K562 (cell line): ENCODE data around the gene ZNF177. TPM values are rescaled to one million over a fixed set of nuclear protein-coding genes. Genes with fewer than 3 reads are reported as not detected.

Experiments
- BRF1 ChIP-seq: IDR thresholded peaks from 3 replicates; pipeline ENCODE4 v1.6.1; 2011; ENCODE audit warnings: borderline replicate concordance, mild to moderate bottlenecking; ENCODE audit not compliant: insufficient read length; ENCODE audit errors: extremely low read depth
- CEBPG ChIP-seq, 3 experiments: fragments of 200-800 bp in 1 of 3; sonication (Bioruptor generic) in 1 of 3; sonication (generic) in 1 of 3; formaldehyde crosslinking in 1 of 3; IDR thresholded peaks in 2 of 3; conservative IDR thresholded peaks in 1 of 3; 2 replicates each; pipeline versions ENCODE4 v1.6.1 to v1.8.0; 2016 to 2022; ENCODE audit warnings: missing compliant biosample characterization in 2 of 3, missing genetic modification characterization in 2 of 3, mild to moderate bottlenecking in 1 of 3, missing genetic modification reagents in 1 of 3
- CHD1 ChIP-seq: fragments of 200-600 bp; sonication (generic); IDR thresholded peaks from one replicate; pipeline ENCODE4 v1.6.1; 2012; ENCODE audit warnings: mild to moderate bottlenecking, moderate library complexity, low read length, inconsistent platforms
- HNRNPLL ChIP-seq: fragments of 200-400 bp; formaldehyde crosslinking; IDR thresholded peaks from 2 replicates; pipeline ENCODE4 v1.6.1; 2017; ENCODE audit warnings: low read length, low read depth, mild to moderate bottlenecking; ENCODE audit not compliant: poor library complexity, severe bottlenecking
- MTA3 ChIP-seq: fragments of 450-650 bp; formaldehyde crosslinking; IDR thresholded peaks from 2 replicates; pipeline ENCODE4 v1.6.1; 2017; ENCODE audit warnings: mild to moderate bottlenecking, borderline replicate concordance
- MYC ChIP-seq, 2 experiments: fragments of 250-450 bp in 1 of 2; sonication (Bioruptor Pico) in 1 of 2; IDR thresholded peaks; 2 replicates each; pipeline versions ENCODE4 v1.5.1 to v1.6.1; 2012 to 2021; ENCODE audit warnings: low read depth in 2 of 2, borderline replicate concordance in 1 of 2, improper control_type of control experiment in 1 of 2, low read length in 1 of 2, mild to moderate bottlenecking in 1 of 2, moderate library complexity in 1 of 2
- NCOA2 ChIP-seq, 2 experiments: fragments of 450-650 bp; IDR thresholded peaks; 2 replicates each; pipeline ENCODE4 v1.6.1; 2018; ENCODE audit warnings: mild to moderate bottlenecking in 2 of 2, moderate library complexity in 1 of 2; ENCODE audit not compliant: partially characterized antibody in 2 of 2
- NFIC ChIP-seq: fragments of 450-650 bp; IDR thresholded peaks from 2 replicates; pipeline ENCODE4 v1.6.1; 2017; ENCODE audit warnings: mild to moderate bottlenecking, inconsistent platforms
- RBM17 ChIP-seq: fragments of 200-400 bp; formaldehyde crosslinking; IDR thresholded peaks from 2 replicates; pipeline ENCODE4 v1.6.1; 2017; ENCODE audit warnings: low read depth, mild to moderate bottlenecking, low read length, borderline replicate concordance
- SOX6 ChIP-seq: fragments of 450-650 bp; IDR thresholded peaks from 2 replicates; pipeline ENCODE4 v1.6.1; 2014; ENCODE audit warnings: mild to moderate bottlenecking
- SREBF1 ChIP-seq: fragments of 150-350 bp; IDR thresholded peaks from 2 replicates; pipeline ENCODE4 v1.6.1; 2014; ENCODE audit warnings: antibody characterized with exemption, low read depth, low read length, borderline replicate concordance
- ZNF23 ChIP-seq: fragments of 250-450 bp; sonication (Bioruptor Pico); IDR thresholded peaks from 2 replicates; pipeline ENCODE4 v1.4.0; 2020; ENCODE audit warnings: mild to moderate bottlenecking
- polyA plus RNA-seq, 8 experiments: library from polyadenylated mRNA; depleted of rRNA in 4 of 8; stranded (reverse) in 5 of 8; unstranded in 3 of 8; fragments of >200 nt; fragmentation: Nextera tagmentation in 2 of 8; fragmentation: Illumina TruSeq in 1 of 8; extraction: Ambion mirVana in 2 of 8; extraction: Trizol in 1 of 8; gene quantifications; 2 replicates each; pipeline versions ENCODE4 v1.2.1 to v1.2.3, GENCODE V29; 2011 to 2014; ENCODE audit warnings: inconsistent platforms in 1 of 8, missing spikeins in 1 of 8
- total RNA-seq, 7 experiments: library from RNA; depleted of rRNA in 6 of 7; stranded (reverse); fragments of >200 nt in 6 of 7; fragmentation: Illumina TruSeq in 2 of 7; extraction: Trizol in 2 of 7; gene quantifications; 2 replicates each; pipeline versions ENCODE4 v1.2.1 to v1.2.3, GENCODE V29; 2011 to 2021; ENCODE audit warnings: low replicate concordance in 1 of 7
- TF ChIP-seq, protein P1 (sequence below): sonication (generic); formaldehyde crosslinking; IDR thresholded peaks from 2 replicates; pipeline ENCODE4 v1.8.1; 2023; ENCODE audit warnings: mild to moderate bottlenecking, missing genetic modification reagents, moderate library complexity
- TF ChIP-seq, protein P2 (sequence below): fragments of 450-650 bp; formaldehyde crosslinking; IDR thresholded peaks from 2 replicates; pipeline ENCODE4 v1.4.0; 2022; ENCODE audit warnings: mild to moderate bottlenecking, moderate library complexity
- TF ChIP-seq, protein P3 (sequence below), 2 experiments: IDR thresholded peaks; 2 replicates each; pipeline ENCODE4 v1.6.1; 2011; ENCODE audit warnings: borderline replicate concordance in 1 of 2, control low read depth in 1 of 2, low read depth in 1 of 2, low read length in 1 of 2, mild to moderate bottlenecking in 1 of 2, mixed read lengths in 1 of 2, moderate library complexity in 1 of 2; ENCODE audit not compliant: insufficient read depth in 1 of 2, insufficient read length in 1 of 2, poor library complexity in 1 of 2, severe bottlenecking in 1 of 2; ENCODE audit errors: extremely low read depth in 1 of 2

Gene ZNF177
- total and polyA plus RNA-seq, 9 of the 15 experiments (the other 6 are each of a cell fraction or from before 2014, with no cell fraction given), result 0.25 to 1.8 (median 1.1) TPM

DNA sequence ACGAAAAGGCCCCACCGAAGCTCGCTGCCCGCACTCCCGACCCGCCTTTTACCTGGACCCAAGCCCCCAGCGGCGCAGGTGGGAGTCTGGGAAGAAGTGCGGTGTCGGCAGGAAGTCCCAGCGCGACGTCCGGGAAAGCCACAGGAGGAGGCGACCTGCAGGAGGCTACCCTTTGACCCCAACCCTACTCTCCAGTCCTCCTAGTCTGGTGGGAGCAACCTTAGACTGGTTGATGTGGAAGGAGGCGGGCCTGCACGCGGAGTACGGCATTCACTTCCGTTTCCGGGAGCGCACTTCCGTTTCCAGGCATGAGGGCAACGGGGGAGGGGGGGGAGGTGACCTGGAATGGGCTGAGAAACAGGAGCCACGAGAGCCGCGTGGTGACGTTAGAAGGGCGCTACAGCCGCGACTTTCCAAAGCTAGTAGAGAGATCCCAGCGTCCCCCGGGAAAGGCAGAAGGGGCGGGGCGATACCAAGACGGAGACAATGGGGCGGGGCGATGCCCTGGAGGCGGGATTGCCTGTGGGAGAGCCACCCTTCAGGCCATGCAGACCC, 44.1 kb downstream of the ZNF177 start (continued):
- TF ChIP-seq, protein P1, sequence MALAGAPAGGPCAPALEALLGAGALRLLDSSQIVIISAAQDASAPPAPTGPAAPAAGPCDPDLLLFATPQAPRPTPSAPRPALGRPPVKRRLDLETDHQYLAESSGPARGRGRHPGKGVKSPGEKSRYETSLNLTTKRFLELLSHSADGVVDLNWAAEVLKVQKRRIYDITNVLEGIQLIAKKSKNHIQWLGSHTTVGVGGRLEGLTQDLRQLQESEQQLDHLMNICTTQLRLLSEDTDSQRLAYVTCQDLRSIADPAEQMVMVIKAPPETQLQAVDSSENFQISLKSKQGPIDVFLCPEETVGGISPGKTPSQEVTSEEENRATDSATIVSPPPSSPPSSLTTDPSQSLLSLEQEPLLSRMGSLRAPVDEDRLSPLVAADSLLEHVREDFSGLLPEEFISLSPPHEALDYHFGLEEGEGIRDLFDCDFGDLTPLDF, result no peak
- TF ChIP-seq NCOA2 (IDR thresholded peaks at IDR 0.05; ENCODE audit: partially characterized antibody in 2 of 2) (no peak), SREBF1 (no peak), ZNF23 (no peak), MYC (IDR thresholded peaks at IDR 0.05; ENCODE audit: low read depth, low read length) (peak; percentile 71), MYC (CRISPR knock-in tag; IDR thresholded peaks at IDR 0.05; ENCODE audit: borderline replicate concordance, low read depth) (no peak), CHD1 (no peak), HNRNPLL (no peak), MTA3 (0 out of 2 replicates have a peak, but pooled peaks have one; percentile 40), RBM17 (no peak), NFIC (no peak), CEBPG (CRISPR knock-in tag; IDR thresholded peaks at IDR 0.05) (no peak), CEBPG (tag; conservative IDR thresholded peaks at IDR 0.05 in 1 of 2, IDR thresholded peaks at IDR 0.05 in 1 of 2) (no peak), SOX6 (no peak), BRF1 (no peak)
- TF ChIP-seq, protein P2, sequence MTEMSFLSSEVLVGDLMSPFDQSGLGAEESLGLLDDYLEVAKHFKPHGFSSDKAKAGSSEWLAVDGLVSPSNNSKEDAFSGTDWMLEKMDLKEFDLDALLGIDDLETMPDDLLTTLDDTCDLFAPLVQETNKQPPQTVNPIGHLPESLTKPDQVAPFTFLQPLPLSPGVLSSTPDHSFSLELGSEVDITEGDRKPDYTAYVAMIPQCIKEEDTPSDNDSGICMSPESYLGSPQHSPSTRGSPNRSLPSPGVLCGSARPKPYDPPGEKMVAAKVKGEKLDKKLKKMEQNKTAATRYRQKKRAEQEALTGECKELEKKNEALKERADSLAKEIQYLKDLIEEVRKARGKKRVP, result no peak
- TF ChIP-seq, protein P3, sequence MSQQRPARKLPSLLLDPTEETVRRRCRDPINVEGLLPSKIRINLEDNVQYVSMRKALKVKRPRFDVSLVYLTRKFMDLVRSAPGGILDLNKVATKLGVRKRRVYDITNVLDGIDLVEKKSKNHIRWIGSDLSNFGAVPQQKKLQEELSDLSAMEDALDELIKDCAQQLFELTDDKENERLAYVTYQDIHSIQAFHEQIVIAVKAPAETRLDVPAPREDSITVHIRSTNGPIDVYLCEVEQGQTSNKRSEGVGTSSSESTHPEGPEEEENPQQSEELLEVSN (IDR thresholded peaks at IDR 0.05; ENCODE audit: borderline replicate concordance in 1 of 2, extremely low read depth in 1 of 2, insufficient read depth in 1 of 2, insufficient read length in 1 of 2, low read depth in 1 of 2, low read length in 1 of 2, poor library complexity in 1 of 2, severe bottlenecking in 1 of 2), result peak in 1 of 2 experiments; percentile 58
